HG03439 (cell line): ENCODE results near the gene OR51B2.
A peak's percentile ranks its signal among the peaks of the same experiment; 100 is the strongest.

ENCODE experiments used
- ATAC-seq: cut with Tn5 transposase; IDR thresholded peaks from one replicate; pipeline ENCODE4 v1.9.1; 2021; ENCODE audit warnings: mild to moderate bottlenecking, moderate library complexity; ENCODE audit not compliant: unreplicated experiment

The OR51B2 gene

GRCh38 chr11:5284637-5285036 lies 39.5 kb downstream of the OR51B2 start:
- no peak for ATAC-seq

- no peak for ATAC-seq
These were observed 40.2 kb downstream of the OR51B2 start for GRCh38 chr11:5283882-5284281.

GRCh38 chr11:5283086-5283485 lies 41.0 kb downstream of the OR51B2 start:
- ATAC-seq, result no peak

GRCh38 chr11:5282628-5283027 lies 41.5 kb downstream of the OR51B2 start:
- no peak for ATAC-seq

GRCh38 chr11:5281596-5281995 lies 42.5 kb downstream of the OR51B2 start:
- ATAC-seq, result no peak

- ATAC-seq, result peak; percentile 85
These were observed 43.5 kb downstream of the OR51B2 start for GRCh38 chr11:5280582-5281102.

- no peak for ATAC-seq
These were observed 44.5 kb downstream of the OR51B2 start for GRCh38 chr11:5279471-5280090.

- peak; percentile 45 for ATAC-seq
These were observed 46.2 kb downstream of the OR51B2 start for GRCh38 chr11:5277807-5278382.

GRCh38 chr11:5276697-5277096 lies 47.4 kb downstream of the OR51B2 start:
- no peak for ATAC-seq

GRCh38 chr11:5275369-5276110 lies 48.6 kb downstream of the OR51B2 start:
- ATAC-seq, result no peak

- ATAC-seq, result no peak
These were observed 49.7 kb downstream of the OR51B2 start for GRCh38 chr11:5274395-5274794.
